ENCODE data around the gene NFATC1.

NFATC1 gene

GRCh38 chr18:79544386-79544963 is 148.7 kb downstream of the NFATC1 start:
- no peak overlapping the region for H3K27ac ChIP-seq
- no peaks in the 10 kb centered on the region for H3K4me1 ChIP-seq (ENCODE audit: control insufficient read depth in 1 of 2, insufficient read depth in 1 of 2, low read depth in 1 of 2, low read length in 1 of 2)
- H3K27me3 ChIP-seq: peaks cover 18% of the 10 kb centered on the region
- H3K9me3 ChIP-seq: no peaks in the 10 kb centered on the region
- TF ChIP-seq CTCF (IDR thresholded peaks at IDR 0.05): no peak
- H3K4me3 ChIP-seq (ENCODE audit: low read depth in 1 of 2, low read length in 1 of 2): no peak overlapping the region
- no peaks in the 10 kb centered on the region for H3K36me3 ChIP-seq

DNA sequence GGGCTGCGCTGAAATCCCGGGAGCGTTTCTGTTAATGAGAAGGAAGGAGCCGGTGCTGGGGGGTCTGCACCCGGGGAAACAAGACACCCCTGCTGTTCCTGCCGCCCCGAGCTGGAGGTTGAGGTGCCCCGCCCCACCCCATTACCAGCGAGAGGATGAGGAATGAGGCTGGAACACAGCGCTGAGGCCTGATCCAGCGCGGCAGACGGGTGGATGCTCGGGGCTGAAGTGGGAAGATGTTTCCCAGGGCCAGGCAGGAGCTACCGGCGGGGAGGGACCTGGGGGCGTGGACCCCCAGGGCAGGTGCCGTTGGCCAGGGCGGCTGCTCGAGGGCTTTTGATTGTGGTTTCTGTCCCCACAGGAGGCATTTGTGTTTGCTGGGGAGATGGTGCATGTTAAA is 149.5 kb downstream of the NFATC1 start:
- Histone ChIP-seq H3K4me1 (ENCODE audit: control insufficient read depth in 1 of 2, insufficient read depth in 1 of 2, low read depth in 1 of 2, low read length in 1 of 2) (no peaks in the 10 kb centered on the region), H3K9me3 (no peaks in the 10 kb centered on the region), H3K27me3 (peaks cover 18% of the 10 kb centered on the region), H3K36me3 (no peaks in the 10 kb centered on the region), H3K27ac (no peak overlapping the region), H3K4me3 (ENCODE audit: low read depth in 1 of 2, low read length in 1 of 2) (no peak overlapping the region)
- TF ChIP-seq CTCF (IDR thresholded peaks at IDR 0.05): no peak

DNA sequence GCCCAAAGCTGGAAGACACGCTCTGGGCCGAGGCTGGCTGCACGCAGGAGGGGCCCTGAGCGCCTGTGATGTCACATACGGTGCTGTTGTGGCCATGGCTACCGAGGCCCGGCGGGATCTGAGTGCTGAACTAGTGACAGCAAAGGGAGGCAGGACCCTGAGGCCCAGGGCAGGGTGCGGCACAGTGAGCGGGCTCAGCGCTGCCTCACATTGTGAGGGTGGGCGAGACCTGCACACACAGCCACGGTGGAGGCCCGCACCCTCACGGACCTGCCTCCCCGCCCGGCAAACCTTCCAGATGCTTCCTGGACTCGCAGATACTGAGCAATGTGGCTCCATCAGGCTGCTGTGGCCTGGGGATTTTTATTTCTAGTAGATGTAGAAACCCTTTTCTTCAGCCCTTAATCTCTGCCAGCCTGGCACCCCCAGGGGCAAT is 150.0 kb downstream of the NFATC1 start:
- Histone ChIP-seq H3K27me3 (peaks cover 18% of the 10 kb centered on the region), H3K9me3 (no peaks in the 10 kb centered on the region), H3K4me3 (ENCODE audit: low read depth in 1 of 2, low read length in 1 of 2) (no peak overlapping the region), H3K4me1 (ENCODE audit: control insufficient read depth in 1 of 2, insufficient read depth in 1 of 2, low read depth in 1 of 2, low read length in 1 of 2) (no peaks in the 10 kb centered on the region), H3K27ac (no peak overlapping the region), H3K36me3 (no peaks in the 10 kb centered on the region)
- TF ChIP-seq CTCF (IDR thresholded peaks at IDR 0.05): no peak

GRCh38 chr18:79546781-79547272 is 151.1 kb downstream of the NFATC1 start:
- no peak overlapping the region for H3K27ac ChIP-seq
- no peak overlapping the region for H3K4me3 ChIP-seq (ENCODE audit: low read depth in 1 of 2, low read length in 1 of 2)
- TF ChIP-seq CTCF (IDR thresholded peaks at IDR 0.05): no peak
- H3K36me3 ChIP-seq: no peaks in the 10 kb centered on the region
- H3K27me3 ChIP-seq: peaks cover 18% of the 10 kb centered on the region
- H3K9me3 ChIP-seq: no peaks in the 10 kb centered on the region
- H3K4me1 ChIP-seq (ENCODE audit: control insufficient read depth in 1 of 2, insufficient read depth in 1 of 2, low read depth in 1 of 2, low read length in 1 of 2): no peaks in the 10 kb centered on the region

DNA sequence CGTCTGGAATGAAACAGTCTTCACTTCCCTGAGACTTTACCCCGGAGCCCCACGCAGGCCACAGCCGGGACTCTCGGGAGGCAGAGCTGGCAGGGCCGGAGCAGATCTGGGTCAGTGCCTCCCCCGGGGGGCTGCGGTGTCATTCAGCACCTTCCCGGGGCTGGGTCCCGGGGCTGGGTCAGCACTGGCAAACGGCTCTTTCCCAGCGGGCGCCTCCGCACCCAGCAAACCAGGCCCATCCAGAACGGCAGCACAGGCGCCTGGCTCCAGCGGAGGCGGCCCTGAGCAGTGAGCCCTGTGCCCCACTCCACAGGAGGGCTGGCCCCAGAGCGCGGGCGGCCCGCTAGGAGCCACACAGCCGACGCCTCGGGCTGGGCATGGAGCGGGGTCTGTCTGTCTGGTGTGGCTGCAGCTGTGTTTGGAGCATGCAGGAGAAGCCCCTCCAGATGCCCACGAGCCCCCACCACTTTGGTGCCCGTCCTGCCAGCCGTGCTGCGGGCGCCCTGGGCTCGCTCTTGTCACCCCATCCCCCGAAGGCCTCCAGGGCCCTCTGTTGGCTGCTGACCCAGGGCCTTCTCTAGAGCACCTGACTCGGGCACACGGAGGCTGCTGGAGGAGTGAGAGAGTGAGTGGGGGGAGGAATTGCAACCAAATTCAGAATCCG is 151.8 kb downstream of the NFATC1 start:
- Histone ChIP-seq H3K4me3 (ENCODE audit: low read depth in 1 of 2, low read length in 1 of 2) (no peak overlapping the region), H3K27ac (no peak overlapping the region), H3K36me3 (no peaks in the 10 kb centered on the region), H3K4me1 (ENCODE audit: control insufficient read depth in 1 of 2, insufficient read depth in 1 of 2, low read depth in 1 of 2, low read length in 1 of 2) (no peaks in the 10 kb centered on the region), H3K9me3 (no peaks in the 10 kb centered on the region), H3K27me3 (peaks cover 18% of the 10 kb centered on the region)
- TF ChIP-seq CTCF (IDR thresholded peaks at IDR 0.05): no peak
